Aorta (tissue), 5 donors: Measurements from ENCODE around the gene METRN. TPM values are rescaled to one million over a fixed set of nuclear protein-coding genes. Genes with fewer than 3 reads are reported as not detected.
"Not testable (repeated sequence)": the region's sequence is repeated elsewhere in the genome, so short reads cannot be mapped to it uniquely, and the experiment has no call there.

Source experiments
- ATAC-seq: fragments of 200-7000 bp; cut with Tn5 transposase; one replicate; pipeline ENCODE4 v1.9.1; 2022; ENCODE audit warnings: moderate library complexity; ENCODE audit not compliant: low FRiP score
- DNase-seq, 2 donors: peaks; one replicate each; pipeline ENCODE4 v3.0.0-alpha.2; 2020
- H3K27ac ChIP-seq, 2 donors: one replicate each; pipeline ENCODE4 v1.5.1; 2013; ENCODE audit warnings: low read length in 2 of 2, mild to moderate bottlenecking in 2 of 2, moderate library complexity in 2 of 2, control low read depth in 1 of 2, inconsistent platforms in 1 of 2, low read depth in 1 of 2
- H3K27me3 ChIP-seq, 2 donors: one replicate each; pipeline ENCODE4 v1.6.1; 2013; ENCODE audit warnings: control low read depth in 1 of 2, low read length in 1 of 2, mild to moderate bottlenecking in 1 of 2, moderate library complexity in 1 of 2; ENCODE audit not compliant: insufficient read depth in 2 of 2, control insufficient read depth in 1 of 2
- H3K36me3 ChIP-seq, 2 donors: one replicate each; pipeline ENCODE4 v1.6.1; 2013; ENCODE audit warnings: control low read depth in 1 of 2, low read length in 1 of 2, mild to moderate bottlenecking in 1 of 2; ENCODE audit not compliant: insufficient read depth in 2 of 2, control insufficient read depth in 1 of 2
- H3K4me1 ChIP-seq, 2 donors: one replicate each; pipeline ENCODE4 v1.6.1; 2013; ENCODE audit warnings: low read length in 2 of 2, control low read depth in 1 of 2, mild to moderate bottlenecking in 1 of 2, moderate library complexity in 1 of 2; ENCODE audit not compliant: insufficient read depth in 2 of 2, control insufficient read depth in 1 of 2
- H3K4me3 ChIP-seq, 2 donors: one replicate each; pipeline ENCODE4 v1.5.1; 2013; ENCODE audit warnings: low read length in 2 of 2, control low read depth in 1 of 2, mild to moderate bottlenecking in 1 of 2
- H3K9me3 ChIP-seq: one replicate; pipeline ENCODE4 v1.6.1; 2013; ENCODE audit warnings: mild to moderate bottlenecking, low read length; ENCODE audit not compliant: control insufficient read depth
- WGBS, 2 donors: extraction: QIAGEN DNeasy Blood & Tissue Kit; methylation state at CpG; one replicate each; pipeline ENCODE4 v1.1.7; 2013; 5-methylcytosine and 5-hydroxymethylcytosine counted together
- intact Hi-C, 2 donors: fragments of 100-400 bp; cut with DNase I; formaldehyde crosslinking; loops; one replicate each; pipeline versions ENCODE4 v1.14.2 to v1.15.0; 2022
- polyA plus RNA-seq, 2 donors: library from polyadenylated mRNA; stranded (reverse); fragments of 200-250 nt; gene quantifications; one replicate each; pipeline ENCODE4 v1.2.3, GENCODE V29; 2013
- total RNA-seq, 2 donors: library from RNA; stranded (reverse); fragmentation: NEBNext Ultra II Directional; extraction: Animal tissue kit (Norgen Biotek cat#: 25700); gene quantifications; one replicate each; pipeline ENCODE4 v1.2.1, GENCODE V29; 2021
- donor health status: healthy with polysubstance abuse.
- donor health status: Bipolar disorder and iron deficiency.
- donor health status: DM: no; HTN: no; CAD: no.
- donor health status: DM: no; HTN: no; CAD: no.
- donor health status: DM: yes; HTN: yes; CAD: no.

Gene METRN
- total and polyA plus RNA-seq, 4 donors = 22.7 to 61.3 (median 26.7) TPM

DNA sequence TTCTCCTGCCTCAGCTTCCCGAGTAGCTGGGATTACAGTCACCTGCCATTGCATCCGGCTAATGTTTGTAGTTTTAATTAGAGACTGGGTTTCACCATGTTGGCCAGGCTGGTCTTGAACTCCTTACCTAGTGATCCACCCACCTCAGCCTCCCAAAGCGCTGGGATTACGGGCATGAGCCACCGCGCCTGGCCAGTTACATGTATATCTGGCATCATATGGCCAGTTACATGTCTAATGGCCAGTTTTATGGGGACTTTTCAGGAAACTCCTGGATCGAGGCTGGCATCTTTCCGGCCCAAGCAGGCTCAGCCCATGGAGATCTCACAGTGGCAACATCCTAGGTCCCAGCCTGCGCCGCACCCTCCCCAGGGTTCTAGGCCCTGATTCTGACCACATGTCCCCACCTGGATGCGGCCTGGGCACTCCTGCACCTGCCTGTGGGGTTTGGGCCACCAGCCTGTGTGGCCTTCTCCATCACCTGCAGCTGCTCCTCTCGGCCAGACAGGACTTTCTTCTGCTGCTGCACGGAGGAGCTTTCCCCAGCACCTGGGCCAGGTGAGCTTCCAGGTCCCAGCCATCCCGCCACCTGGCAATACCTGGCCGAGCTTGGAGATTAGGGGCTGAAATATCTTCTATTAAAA lies 27.2 kb downstream of the METRN start:
- intact Hi-C loops = loop anchor here in 1 of 2 donors (2.0 kb wide), 1 partner anchor 21 kb away; the partner anchor contains the start of gene ANTKMT
- Histone ChIP-seq H3K27me3 (no peaks in the 10 kb centered on the region), H3K36me3 (no peaks in the 10 kb centered on the region), H3K9me3 (no peaks in the 10 kb centered on the region), H3K27ac (no peak overlapping the region), H3K4me1 (no peaks in the 10 kb centered on the region), H3K4me3 (no peak overlapping the region)
- ATAC-seq (no peak), DNase-seq (no peak)
- 90 to 93% methylated on average over 15 of the region's 15 CpGs for WGBS, 2 donors

DNA sequence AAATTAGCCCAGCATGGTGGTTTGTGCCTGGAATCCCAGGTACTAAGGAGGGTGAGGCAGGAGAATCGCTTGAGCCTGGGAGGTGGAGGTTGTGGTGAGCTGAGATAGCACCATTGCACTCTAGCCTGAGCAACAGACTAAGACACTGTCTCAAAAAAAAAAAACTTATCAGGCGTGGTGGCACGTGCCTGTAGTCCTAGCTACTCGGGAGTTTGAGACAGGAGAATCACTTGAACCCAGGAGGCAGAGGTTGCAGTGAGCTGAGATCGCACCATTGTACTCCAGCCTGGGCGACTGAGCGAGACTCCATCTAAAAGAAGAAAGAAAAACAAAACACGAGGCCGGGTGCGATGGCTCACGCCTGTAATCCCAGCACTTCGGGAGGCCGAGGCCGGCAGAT lies 28.0 kb downstream of the METRN start:
- H3K4me3 ChIP-seq, H3K4me1 ChIP-seq, intact Hi-C loops, DNase-seq, H3K9me3 ChIP-seq, H3K27me3 ChIP-seq, ATAC-seq, H3K27ac ChIP-seq, H3K36me3 ChIP-seq: not testable (repeated sequence)
- 72 to 75% methylated on average over 14 of the region's 14 CpGs for WGBS, 2 donors

DNA sequence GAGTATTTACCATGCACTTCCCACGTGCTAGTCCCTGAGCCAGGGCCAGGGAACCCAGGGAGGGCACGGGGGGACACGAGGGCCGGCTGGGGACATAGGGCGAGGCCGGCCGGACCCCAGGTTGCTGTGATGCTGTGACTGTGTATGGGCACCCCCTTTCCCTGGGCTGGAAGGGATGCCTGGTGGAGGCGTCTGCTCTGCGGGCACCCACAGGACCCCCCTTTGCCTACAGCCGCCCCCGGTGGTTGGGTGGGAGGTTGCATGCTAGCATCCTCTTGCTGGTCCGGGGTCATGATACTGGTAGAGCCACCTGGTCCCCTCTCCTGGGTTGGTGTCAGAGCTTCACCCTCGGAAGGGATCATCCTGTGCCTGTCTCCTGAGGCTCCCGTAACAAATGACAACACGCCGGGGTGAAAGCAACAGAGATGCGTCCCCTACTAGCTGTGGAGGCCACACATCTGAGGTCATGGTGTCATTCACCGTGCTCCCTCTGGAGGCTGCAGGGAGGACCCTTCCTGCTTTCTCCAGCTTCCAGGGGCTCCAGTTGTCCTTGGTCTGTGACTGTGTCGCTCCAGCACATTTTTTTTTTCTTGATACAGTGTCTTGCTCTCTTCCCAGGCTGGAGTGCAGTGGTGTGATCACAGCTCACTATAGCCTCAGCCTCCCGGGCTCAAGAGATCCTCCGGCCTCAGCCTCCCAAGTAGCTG lies 29.0 kb downstream of the METRN start:
- Histone ChIP-seq H3K27me3 (no peaks in the 10 kb centered on the region), H3K4me3 (no peak overlapping the region), H3K9me3 (no peaks in the 10 kb centered on the region), H3K27ac (no peak overlapping the region), H3K36me3 (no peaks in the 10 kb centered on the region), H3K4me1 (no peaks in the 10 kb centered on the region)
- 79% methylated on average over 21 of the region's 21 CpGs for WGBS, 2 donors
- ATAC-seq (no peak), DNase-seq (no peak)
- intact Hi-C loops = no loop called here

DNA sequence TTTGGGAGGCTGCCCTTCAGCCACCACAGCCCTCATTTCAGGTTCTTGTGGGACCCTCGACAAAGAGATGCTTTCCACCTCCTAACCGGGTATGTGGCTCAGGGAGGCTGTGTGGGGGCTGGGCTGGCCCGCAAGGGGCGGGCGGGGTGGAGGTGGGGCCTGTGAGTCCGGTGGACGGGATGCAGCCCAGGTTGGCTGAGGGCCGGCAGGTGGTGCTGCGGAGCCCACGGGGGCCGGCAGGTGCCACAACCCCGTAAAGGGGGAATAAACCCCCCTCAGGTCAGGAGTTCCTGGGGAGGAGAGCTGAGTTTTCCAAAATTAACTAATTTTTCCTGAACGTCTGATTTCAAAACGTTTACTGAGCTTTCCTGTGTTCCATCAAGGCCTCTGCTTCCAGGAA lies 30.8 kb downstream of the METRN start:
- DNase-seq (no peak), ATAC-seq (no peak)
- H3K27ac ChIP-seq = no peak overlapping the region
- H3K9me3 ChIP-seq = no peaks in the 10 kb centered on the region
- 11 to 13% methylated on average over 14 of the region's 14 CpGs for WGBS, 2 donors
- H3K4me1 ChIP-seq = no peaks in the 10 kb centered on the region
- H3K27me3 ChIP-seq = no peaks in the 10 kb centered on the region
- intact Hi-C loops = no loop called here
- H3K36me3 ChIP-seq = no peaks in the 10 kb centered on the region
- H3K4me3 ChIP-seq = no peak overlapping the region

DNA sequence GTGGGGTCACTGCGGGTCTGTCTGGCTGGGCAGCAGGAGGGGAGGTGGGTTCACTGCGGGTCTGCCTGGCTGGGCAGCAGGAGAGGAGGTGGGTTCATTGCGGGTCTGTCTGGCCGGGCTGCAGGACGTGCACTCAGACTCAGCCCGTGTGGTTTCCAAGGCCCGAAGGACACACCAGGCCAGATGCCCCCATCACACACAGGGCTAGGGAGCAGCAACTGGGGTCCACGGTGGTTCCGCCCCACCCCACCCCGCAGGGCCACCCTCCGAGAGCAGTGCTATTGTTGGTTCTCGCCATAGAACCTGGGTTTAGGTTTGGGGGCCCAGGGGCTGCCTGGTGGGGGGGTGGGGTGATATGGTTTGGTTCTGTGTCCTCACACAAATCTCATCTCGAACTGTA lies 31.7 kb downstream of the METRN start:
- WGBS, 2 donors = 82 to 85% methylated on average over 13 of the region's 13 CpGs
- no peaks in the 10 kb centered on the region for H3K9me3 ChIP-seq
- H3K36me3 ChIP-seq = no peaks in the 10 kb centered on the region
- no peak overlapping the region for H3K27ac ChIP-seq
- H3K27me3 ChIP-seq = no peaks in the 10 kb centered on the region
- no peak for ATAC-seq
- no peak for DNase-seq
- no peaks in the 10 kb centered on the region for H3K4me1 ChIP-seq
- intact Hi-C loops = no loop called here
- no peak overlapping the region for H3K4me3 ChIP-seq

DNA sequence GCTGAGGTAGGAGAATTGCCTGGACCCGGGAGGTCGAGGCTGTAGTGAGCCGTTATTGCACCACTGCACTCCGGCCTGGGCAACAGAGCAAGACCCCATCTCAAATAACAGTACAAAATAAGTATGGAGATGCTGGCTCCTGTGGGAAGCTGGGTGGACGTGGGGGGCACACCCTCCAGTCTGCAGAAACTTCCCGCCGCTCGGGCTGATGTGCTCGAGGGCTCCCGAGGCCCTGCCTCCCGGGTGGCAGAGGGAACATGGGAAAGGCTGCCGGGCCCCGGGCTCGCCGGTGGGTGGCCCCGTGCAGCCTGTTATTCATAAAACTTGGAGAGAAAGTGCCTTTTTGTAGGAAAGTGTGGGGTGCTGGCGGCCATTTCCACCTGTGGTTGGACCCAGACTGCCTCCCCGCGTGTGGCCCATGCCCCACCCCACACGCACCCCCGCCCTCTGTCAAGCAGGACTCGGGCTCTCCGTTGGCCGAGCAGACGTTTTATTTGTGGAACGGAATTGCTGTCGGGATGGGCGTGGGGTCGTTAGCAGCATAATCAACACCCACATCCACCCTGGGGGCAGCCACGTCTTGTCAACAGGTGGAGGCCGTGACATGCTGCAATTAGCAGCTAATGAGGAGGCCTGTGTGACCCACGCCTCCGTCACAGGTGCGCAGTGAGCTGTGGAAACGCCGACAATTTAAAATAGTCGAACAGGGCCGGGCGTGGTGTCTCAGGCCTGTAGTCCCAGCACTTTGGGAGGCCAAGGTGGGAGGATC lies 33.2 kb downstream of the METRN start:
- ATAC-seq = no peak
- intact Hi-C loops = no loop called here

DNA sequence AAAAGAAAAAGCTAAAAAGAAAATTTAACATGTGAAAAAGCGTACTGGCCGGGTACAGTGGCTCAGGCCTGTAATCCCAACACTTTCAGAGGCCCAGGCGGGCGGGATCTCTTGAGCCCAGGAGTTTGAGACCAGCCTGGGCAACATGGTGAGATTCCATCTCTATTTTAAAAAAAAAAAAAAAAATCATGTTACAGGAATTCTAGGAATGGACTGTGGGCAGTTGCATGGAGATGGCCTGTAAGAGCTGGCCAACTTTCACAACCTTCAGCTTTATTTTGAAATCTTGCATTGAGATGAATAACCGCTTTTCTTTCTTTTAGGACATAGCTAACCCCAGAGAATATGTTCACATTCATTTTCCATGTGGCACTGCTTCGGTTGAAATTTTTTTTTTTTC lies 34.1 kb downstream of the METRN start:
- Histone ChIP-seq H3K36me3 (no peaks in the 10 kb centered on the region), H3K9me3 (no peaks in the 10 kb centered on the region), H3K4me1 (no peaks in the 10 kb centered on the region), H3K27me3 (no peaks in the 10 kb centered on the region), H3K27ac (no peak overlapping the region), H3K4me3 (no peak overlapping the region)
- WGBS, 2 donors = 51 to 61% methylated on average over 6 of the region's 6 CpGs
- ATAC-seq (no peak), DNase-seq (no peak)
- intact Hi-C loops = no loop called here

More for the DNA sequence above, 33.2 kb downstream of the METRN start:
- Histone ChIP-seq H3K9me3 (no peaks in the 10 kb centered on the region), H3K27ac (no peak overlapping the region), H3K4me3 (no peak overlapping the region), H3K36me3 (no peaks in the 10 kb centered on the region), H3K27me3 (no peaks in the 10 kb centered on the region), H3K4me1 (no peaks in the 10 kb centered on the region)
- 88 to 89% methylated on average over 38 to 39 of the region's 39 CpGs for WGBS, 2 donors
- no peak for DNase-seq

DNA sequence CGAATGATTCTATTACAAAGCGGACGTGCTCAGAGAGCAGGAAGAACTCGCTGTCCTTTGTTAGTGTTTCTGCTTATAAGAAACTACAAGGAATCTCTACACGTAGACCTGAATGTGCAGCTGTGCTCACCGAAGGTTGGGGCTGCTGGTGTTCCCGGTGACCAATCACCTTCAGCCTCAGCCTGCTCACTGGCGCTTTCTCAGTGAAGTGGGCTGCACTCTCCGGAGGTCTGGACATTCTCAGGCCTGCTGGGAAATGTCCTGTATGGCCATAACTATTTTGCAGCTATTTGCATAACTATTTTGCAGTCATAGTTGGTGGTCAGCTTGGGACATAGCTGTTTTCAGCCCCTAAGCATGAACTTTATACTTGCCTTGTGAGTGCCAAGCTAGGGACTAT lies 35.6 kb downstream of the METRN start:
- H3K27me3 ChIP-seq = no peaks in the 10 kb centered on the region
- no peak overlapping the region for H3K4me3 ChIP-seq
- intact Hi-C loops = no loop called here
- DNase-seq (no peak), ATAC-seq (no peak)
- no peaks in the 10 kb centered on the region for H3K4me1 ChIP-seq
- H3K36me3 ChIP-seq = no peaks in the 10 kb centered on the region
- no peak overlapping the region for H3K27ac ChIP-seq
- 71 to 72% methylated on average over 9 of the region's 9 CpGs for WGBS, 2 donors
- H3K9me3 ChIP-seq = no peaks in the 10 kb centered on the region
